ENCODE data around the gene SDS. TPM values are rescaled to one million over a fixed set of nuclear protein-coding genes. Genes with fewer than 3 reads are reported as not detected.

The SDS gene
- total RNA-seq, 1 experiment from 2014 or later: not detected

DNA sequence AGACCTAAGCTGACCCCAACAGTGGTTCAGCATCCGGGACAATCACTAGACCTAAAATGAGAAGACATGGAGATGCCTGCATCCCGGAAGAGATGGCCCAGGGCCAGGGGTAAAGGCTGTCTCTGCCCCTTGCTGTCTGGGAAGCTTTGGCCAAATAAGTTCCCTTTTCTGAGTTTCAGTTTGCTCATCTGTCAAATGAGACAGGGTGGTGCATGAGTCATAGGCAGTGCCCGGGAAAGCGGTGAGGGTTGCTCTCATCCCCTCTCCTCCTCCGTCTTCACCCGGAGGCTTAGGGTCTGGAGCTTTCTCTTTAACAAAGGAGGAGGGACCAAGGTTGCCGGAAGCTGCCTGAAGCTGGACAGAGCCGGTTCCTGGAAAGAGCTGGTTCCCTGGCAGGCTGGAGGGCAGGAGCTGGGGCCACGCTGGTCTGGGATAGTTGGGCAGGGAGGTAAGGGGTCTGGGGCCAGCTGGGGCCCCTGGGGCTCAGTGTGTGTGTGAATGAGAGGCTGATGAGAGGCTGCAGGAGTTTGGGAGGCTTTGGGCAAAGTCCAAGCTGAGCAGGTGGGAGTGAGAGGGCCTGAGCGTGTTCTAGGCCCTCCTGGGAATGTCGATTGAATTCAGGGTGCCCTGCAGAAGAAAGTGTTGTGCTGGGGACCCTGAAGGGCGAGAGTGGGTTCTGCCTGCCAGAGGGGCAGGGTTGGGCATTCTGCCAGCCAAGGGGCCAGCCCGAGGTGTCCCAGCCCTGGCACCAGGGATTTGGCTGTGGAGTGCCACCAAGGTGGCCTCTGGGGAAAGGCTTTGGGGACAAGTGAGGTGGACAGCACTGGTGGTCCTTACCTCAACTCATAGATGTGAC lies 18.6 kb upstream of the SDS start, which contains the start of gene SDSL:
TSS of gene SDSL (plus strand) at position 351 of the 856 bp plus-strand sequence. CDS start 5,603 bp downstream, outside the sequence.
- intact Hi-C loops (cut with micrococcal nuclease): no loop called here
- H3K4me2 ChIP-seq (ENCODE audit: low read length): peak within 1 kb of the TSS; percentile 97
- H4K20me1 ChIP-seq (ENCODE audit: insufficient read depth): no peaks in the 10 kb centered on the region
- DNase-seq (ENCODE audit: low read depth, low spot score): peak; percentile 48
- H2AFZ ChIP-seq (ENCODE audit: low read depth, low read length, poor library complexity, severe bottlenecking): peak within 1 kb of the TSS; percentile 50
- peak within 1 kb of the TSS; percentile 74 for H3K27ac ChIP-seq (ENCODE audit: low read depth, low read length)
- BruUV-seq (replicated peaks): TSS peak; percentile 77
- H3K36me3 ChIP-seq (ENCODE audit: control insufficient read depth in 1 of 2, insufficient read depth in 2 of 2, low read length in 2 of 2): no peaks in the 10 kb centered on the region
- ChIA-PET RAD21 (ENCODE audit: low non-redundant PET in 1 of 2, low total read pairs in 2 of 2, uncharacterized antibody in 2 of 2, unreplicated experiment in 2 of 2) (interaction anchor here in 1 of 2 experiments (0.5 to 1.4 kb wide), 3 partner anchors 43 to 123 kb away, joined by 3 to 7 read pairs (median 4); partner anchors contain the start of gene SLC8B1), CTCF (interaction anchor here (1.5 kb wide), 1 partner anchor 429 kb away, joined by 3 read pairs; no protein-coding TSS in a partner anchor), POLR2A (interaction anchor here (0.6 to 1.4 kb wide), 3 partner anchors 13 to 208 kb away, joined by 4 to 9 read pairs (median 5); partner anchors contain the start of gene SLC8B1)
- peak; percentile 90 for ATAC-seq
- TF ChIP-seq ZFX (IDR thresholded peaks at IDR 0.05) (peak; percentile 73; the same call in 1 of the 2 replicates), TCF7L2 (IDR thresholded peaks at IDR 0.05; ENCODE audit: borderline replicate concordance, extremely low read depth, insufficient read depth, insufficient read length) (no peak), POLR2AphosphoS5 (IDR thresholded peaks at IDR 0.05; ENCODE audit: low read depth, low read length) (peak; percentile 93), SP1 (IDR thresholded peaks at IDR 0.05; ENCODE audit: low read depth) (peak; percentile 59; the same call in 1 of the 2 replicates), POLR2A (IDR thresholded peaks at IDR 0.05; ENCODE audit: borderline replicate concordance, extremely low read depth, insufficient read depth, insufficient read length) (peak; percentile 43), JUND (IDR thresholded peaks at IDR 0.05) (peak; percentile 62), ELF1 (IDR thresholded peaks at IDR 0.05; ENCODE audit: borderline replicate concordance, low read depth) (no peak; the same call in 1 of the 2 replicates), FOSL1 (IDR thresholded peaks at IDR 0.05; ENCODE audit: low read depth) (peak; percentile 57), SIN3A (IDR thresholded peaks at IDR 0.05; ENCODE audit: low read depth) (peak; percentile 75)
- TF ChIP-seq, protein P1, sequence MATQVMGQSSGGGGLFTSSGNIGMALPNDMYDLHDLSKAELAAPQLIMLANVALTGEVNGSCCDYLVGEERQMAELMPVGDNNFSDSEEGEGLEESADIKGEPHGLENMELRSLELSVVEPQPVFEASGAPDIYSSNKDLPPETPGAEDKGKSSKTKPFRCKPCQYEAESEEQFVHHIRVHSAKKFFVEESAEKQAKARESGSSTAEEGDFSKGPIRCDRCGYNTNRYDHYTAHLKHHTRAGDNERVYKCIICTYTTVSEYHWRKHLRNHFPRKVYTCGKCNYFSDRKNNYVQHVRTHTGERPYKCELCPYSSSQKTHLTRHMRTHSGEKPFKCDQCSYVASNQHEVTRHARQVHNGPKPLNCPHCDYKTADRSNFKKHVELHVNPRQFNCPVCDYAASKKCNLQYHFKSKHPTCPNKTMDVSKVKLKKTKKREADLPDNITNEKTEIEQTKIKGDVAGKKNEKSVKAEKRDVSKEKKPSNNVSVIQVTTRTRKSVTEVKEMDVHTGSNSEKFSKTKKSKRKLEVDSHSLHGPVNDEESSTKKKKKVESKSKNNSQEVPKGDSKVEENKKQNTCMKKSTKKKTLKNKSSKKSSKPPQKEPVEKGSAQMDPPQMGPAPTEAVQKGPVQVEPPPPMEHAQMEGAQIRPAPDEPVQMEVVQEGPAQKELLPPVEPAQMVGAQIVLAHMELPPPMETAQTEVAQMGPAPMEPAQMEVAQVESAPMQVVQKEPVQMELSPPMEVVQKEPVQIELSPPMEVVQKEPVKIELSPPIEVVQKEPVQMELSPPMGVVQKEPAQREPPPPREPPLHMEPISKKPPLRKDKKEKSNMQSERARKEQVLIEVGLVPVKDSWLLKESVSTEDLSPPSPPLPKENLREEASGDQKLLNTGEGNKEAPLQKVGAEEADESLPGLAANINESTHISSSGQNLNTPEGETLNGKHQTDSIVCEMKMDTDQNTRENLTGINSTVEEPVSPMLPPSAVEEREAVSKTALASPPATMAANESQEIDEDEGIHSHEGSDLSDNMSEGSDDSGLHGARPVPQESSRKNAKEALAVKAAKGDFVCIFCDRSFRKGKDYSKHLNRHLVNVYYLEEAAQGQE (IDR thresholded peaks at IDR 0.05; ENCODE audit: low read depth): no peak
- TF ChIP-seq, protein P2, sequence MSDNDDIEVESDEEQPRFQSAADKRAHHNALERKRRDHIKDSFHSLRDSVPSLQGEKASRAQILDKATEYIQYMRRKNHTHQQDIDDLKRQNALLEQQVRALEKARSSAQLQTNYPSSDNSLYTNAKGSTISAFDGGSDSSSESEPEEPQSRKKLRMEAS (IDR thresholded peaks at IDR 0.05): peak; percentile 70
- H3K4me1 ChIP-seq (ENCODE audit: control insufficient read depth in 1 of 2, insufficient read depth in 2 of 2, low read length in 2 of 2): peaks cover 5 to 24% of the 10 kb centered on the region in 2 experiments; a peak in 3 of 4 replicates
- H3K9me2 ChIP-seq (ENCODE audit: insufficient read depth): no peaks in the 10 kb centered on the region
- H3K9me3 ChIP-seq (ENCODE audit: control insufficient read depth in 1 of 2, insufficient read depth in 1 of 2, low read depth in 1 of 2, low read length in 2 of 2): no peaks in the 10 kb centered on the region
- H3K9ac ChIP-seq (ENCODE audit: low read length): peak within 1 kb of the TSS; percentile 89
- peaks cover 6% of the 10 kb centered on the region; the same call in 1 of the 2 replicates for H3K79me2 ChIP-seq (ENCODE audit: insufficient read depth, low read length)
- no peaks in the 10 kb centered on the region for H3K27me3 ChIP-seq (ENCODE audit: insufficient read depth, low read length)
- peak within 1 kb of the TSS; percentile 89 to 93 for H3K4me3 ChIP-seq (replicated peaks in 1 of 2; ENCODE audit: low read depth in 1 of 2, low read length in 2 of 2)

Data from HCT116 (cell line).